Effector CD4-positive, alpha-beta T cell (primary cell): ENCODE data around the gene TGFBR2.

Experiments used
- DNase-seq: peaks from one replicate; pipeline ENCODE4 v3.0.0-alpha.2; 2020

The TGFBR2 gene

DNA sequence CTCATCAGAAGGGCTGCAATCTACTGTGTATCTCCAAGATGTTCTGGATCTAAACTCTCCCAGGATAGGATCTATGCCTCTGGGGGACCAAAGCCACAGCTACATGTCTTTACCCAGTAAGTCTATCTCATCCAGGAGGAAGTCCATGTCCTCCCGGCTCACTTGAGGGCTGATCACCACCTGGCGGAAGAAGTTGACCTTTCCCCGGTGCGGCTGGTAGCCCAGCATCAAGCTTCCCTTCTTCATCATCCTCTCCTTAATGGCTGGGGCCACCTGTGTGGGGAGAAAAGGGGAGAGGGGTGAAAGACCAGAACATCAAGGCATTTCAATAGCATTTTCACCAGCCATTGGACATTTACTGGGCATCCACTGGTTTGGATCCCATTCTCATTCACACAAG is 121.7 kb downstream of the TGFBR2 start:
- DNase-seq = no peak

DNA sequence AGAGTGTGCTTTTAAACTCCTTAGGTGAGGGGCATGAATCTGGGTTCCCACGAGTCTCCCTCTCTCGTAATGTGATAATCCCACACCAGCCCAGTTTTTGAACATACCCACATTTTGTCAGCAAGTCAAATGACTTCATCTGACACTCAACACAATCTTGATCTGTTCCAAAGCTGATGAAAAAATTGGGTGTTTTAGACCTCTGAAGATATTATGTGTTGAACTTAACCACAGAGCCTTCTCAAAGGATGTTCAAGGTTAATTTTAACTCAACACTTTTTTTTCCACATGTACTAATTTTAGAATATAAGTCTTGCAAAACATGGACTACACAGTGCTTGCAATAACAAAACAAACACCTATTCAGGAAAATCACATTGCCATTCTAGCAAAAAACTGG is 123.1 kb downstream of the TGFBR2 start:
- no peak for DNase-seq

GRCh38 chr3:30729936-30730335 is 123.5 kb downstream of the TGFBR2 start:
- no peak for DNase-seq

- no peak for DNase-seq
Measured at GRCh38 chr3:30730967-30731366, 124.6 kb downstream of the TGFBR2 start.

DNA sequence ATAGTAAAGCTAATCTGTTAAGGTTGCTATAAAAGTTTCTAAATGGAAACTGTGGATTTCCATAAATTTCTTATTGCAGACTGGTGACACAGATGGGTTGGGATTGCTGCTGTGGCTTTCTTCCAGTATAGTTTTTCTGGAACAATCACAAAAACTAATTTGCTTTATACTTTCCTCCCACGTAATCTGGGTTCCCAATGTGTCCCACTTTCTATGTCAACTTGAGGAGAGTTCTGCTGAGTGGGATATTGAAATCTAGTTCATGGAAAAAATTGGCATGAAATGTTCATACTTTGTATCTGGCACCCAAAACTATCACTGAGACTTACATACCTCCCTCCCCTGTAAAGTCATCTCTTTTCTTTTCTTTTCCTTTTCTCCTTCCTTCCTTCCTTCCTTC is 126.8 kb downstream of the TGFBR2 start:
- DNase-seq = no peak

DNA sequence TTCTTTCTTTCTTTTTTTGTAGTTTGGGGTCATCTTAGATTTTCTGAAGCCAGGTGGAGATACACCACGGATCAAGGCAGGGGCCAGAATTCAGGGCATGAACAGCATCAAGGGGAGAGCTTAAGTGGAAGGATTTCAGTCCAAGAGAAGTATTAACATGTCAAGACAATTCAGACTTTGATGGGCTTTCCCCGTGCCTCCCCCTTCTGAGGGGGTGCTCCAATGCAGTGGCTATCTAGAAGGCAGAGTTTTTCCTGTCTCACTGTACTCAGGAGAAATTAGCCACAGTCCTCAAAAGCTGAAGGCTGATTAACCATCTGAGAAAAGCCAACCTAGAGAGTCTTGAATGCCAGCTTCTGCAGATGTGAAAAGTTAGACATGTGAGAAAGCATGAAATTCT is 127.3 kb downstream of the TGFBR2 start:
- DNase-seq = no peak

DNA sequence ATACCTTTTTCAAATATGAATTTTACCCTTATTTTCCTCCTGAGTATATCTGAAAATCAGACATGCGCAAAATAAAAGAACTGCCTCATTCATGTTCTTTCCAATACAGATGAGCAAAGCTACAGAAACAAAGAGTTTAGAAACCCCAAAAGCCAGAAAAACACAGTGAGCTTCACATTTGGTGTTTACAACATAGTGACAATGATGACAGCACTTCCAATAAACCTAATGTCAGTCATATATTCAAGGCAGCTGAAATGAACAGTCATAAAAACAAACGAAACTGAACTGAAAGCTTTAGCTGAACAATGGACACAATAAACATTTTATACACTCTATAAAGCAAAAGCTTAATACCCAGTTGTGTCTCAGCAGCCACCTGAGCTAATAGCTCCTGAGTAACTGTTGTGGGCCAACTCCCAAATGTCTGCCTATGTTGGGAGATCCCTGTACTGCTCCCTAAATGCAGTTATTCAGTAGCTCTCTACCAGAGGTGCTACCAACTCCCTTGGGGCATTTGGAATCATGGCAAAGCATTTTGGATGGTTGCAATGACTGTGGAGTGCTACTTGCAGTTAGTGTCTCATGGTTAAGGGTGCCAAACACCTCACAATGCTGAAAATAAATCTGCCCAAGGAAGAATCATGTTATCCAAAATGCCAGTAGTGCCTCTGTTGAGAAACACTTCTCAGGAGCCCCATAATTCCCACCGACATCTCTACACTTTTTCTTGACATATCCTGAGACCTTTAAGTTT is 131.5 kb downstream of the TGFBR2 start:
- no peak for DNase-seq

DNA sequence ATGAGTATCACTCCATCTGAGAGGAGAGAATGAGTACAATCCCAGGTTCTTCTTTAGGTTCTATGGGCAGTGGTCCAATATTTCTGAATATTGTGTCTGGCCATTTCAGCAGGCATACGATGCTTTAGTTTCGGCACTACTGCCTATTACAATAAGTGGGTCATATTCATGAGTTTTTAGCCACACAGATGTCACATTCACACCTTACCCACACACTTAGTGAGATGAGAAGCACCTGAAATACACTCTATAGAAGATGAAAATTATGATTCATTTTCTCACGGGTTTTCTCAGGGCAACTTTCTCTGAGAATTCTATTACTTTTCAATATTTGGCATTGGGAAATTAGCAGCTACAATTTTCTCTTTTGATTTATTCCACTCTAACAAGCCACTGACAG is 132.2 kb downstream of the TGFBR2 start:
- DNase-seq = no peak

DNA sequence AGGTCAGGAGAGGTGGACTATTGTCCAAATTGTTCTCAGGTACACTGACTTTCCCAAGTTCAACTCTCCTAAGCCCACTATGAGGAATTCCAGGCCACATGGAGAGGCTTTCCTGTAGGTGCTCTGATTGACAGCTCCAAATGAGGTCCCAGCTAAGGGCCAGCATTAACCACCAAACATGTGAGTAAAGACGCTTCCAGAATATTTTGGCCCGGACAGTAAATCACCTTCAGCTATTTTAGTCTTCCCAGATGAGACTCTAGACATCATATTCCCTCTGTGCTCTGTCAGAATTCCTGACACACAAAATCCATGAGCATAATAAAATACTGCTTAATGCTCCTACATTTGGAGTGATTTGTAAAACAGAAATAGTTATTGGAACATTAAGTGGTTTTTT is 135.5 kb downstream of the TGFBR2 start:
- no peak for DNase-seq

- no peak for DNase-seq
Measured at GRCh38 chr3:30742796-30743619, 136.6 kb downstream of the TGFBR2 start.
